Liver (tissue), 9 donors: ENCODE measurements around the gene ZNF326. TPM values are rescaled to one million over a fixed set of nuclear protein-coding genes. Genes with fewer than 3 reads are reported as not detected.

ENCODE experiments used
- DNase-seq: peaks from one replicate; pipeline ENCODE4 v3.0.0-alpha.2; 2017; ENCODE audit warnings: low spot score
- H3K27ac ChIP-seq, 2 donors: one replicate each; pipeline ENCODE4 v1.7.0; 2013; ENCODE audit warnings: inconsistent platforms in 2 of 2, low read length in 2 of 2, control low read depth in 1 of 2, low read depth in 1 of 2, mild to moderate bottlenecking in 1 of 2
- H3K27me3 ChIP-seq, 4 donors: one replicate each; pipeline versions ENCODE4 v1.6.1 to v1.7.0; 2013; ENCODE audit warnings: low read length in 3 of 4, inconsistent platforms in 1 of 4, mild to moderate bottlenecking in 1 of 4, moderate library complexity in 1 of 4; ENCODE audit not compliant: control insufficient read depth in 4 of 4, insufficient read depth in 4 of 4
- H3K36me3 ChIP-seq, 4 donors: one replicate each; pipeline versions ENCODE4 v1.6.1 to v1.7.0; 2013; ENCODE audit warnings: low read length in 3 of 4, mild to moderate bottlenecking in 3 of 4, low read depth in 1 of 4, moderate library complexity in 1 of 4; ENCODE audit not compliant: control insufficient read depth in 4 of 4, insufficient read depth in 3 of 4
- H3K4me1 ChIP-seq, 4 donors: one replicate each; pipeline versions ENCODE4 v1.6.1 to v1.7.0; 2013; ENCODE audit warnings: low read length in 3 of 4, mild to moderate bottlenecking in 3 of 4, moderate library complexity in 1 of 4; ENCODE audit not compliant: control insufficient read depth in 4 of 4, insufficient read depth in 4 of 4
- H3K4me3 ChIP-seq, 3 donors: one replicate each; pipeline versions ENCODE4 v1.6.1 to v1.7.0; 2013; ENCODE audit warnings: low read length in 3 of 3, control low read depth in 1 of 3, low read depth in 1 of 3, mild to moderate bottlenecking in 1 of 3
- H3K9ac ChIP-seq, 2 donors: one replicate each; pipeline ENCODE4 v1.7.0; 2013; ENCODE audit warnings: low read length in 2 of 2, mild to moderate bottlenecking in 2 of 2, moderate library complexity in 2 of 2, control low read depth in 1 of 2, low read depth in 1 of 2
- H3K9me3 ChIP-seq, 4 donors: one replicate each; pipeline versions ENCODE4 v1.6.1 to v1.7.0; 2013; ENCODE audit warnings: low read length in 3 of 4; ENCODE audit not compliant: control insufficient read depth in 4 of 4
- CTCF ChIP-seq: fragments of 150-350 bp; IDR thresholded peaks from 2 replicates; pipeline ENCODE4 v1.5.1; 2017; ENCODE audit warnings: improper control_type of control experiment, low read depth, low read length; ENCODE audit not compliant: missing input control
- EGR1 ChIP-seq, 2 donors: IDR thresholded peaks; 2 replicates each; pipeline ENCODE4 v1.6.1; 2016 to 2018; ENCODE audit warnings: antibody characterized with exemption in 2 of 2, low read depth in 2 of 2
- FOXA1 ChIP-seq: IDR thresholded peaks from 2 replicates; pipeline ENCODE4 v1.6.1; 2016; ENCODE audit warnings: antibody characterized with exemption
- FOXA2 ChIP-seq: IDR thresholded peaks from 2 replicates; pipeline ENCODE4 v1.6.1; 2016; ENCODE audit warnings: antibody characterized with exemption
- GABPA ChIP-seq, 2 donors: IDR thresholded peaks in 1 of 2; conservative IDR thresholded peaks in 1 of 2; 2 replicates each; pipeline ENCODE4 v1.6.1; 2016; ENCODE audit warnings: antibody characterized with exemption in 2 of 2, mild to moderate bottlenecking in 1 of 2, moderate library complexity in 1 of 2
- HNF4A ChIP-seq, 2 donors: conservative IDR thresholded peaks; 2 replicates each; pipeline ENCODE4 v1.6.1; 2016; ENCODE audit warnings: antibody characterized with exemption in 2 of 2, mild to moderate bottlenecking in 2 of 2
- HNF4G ChIP-seq: IDR thresholded peaks from 2 replicates; pipeline ENCODE4 v1.6.1; 2016; ENCODE audit warnings: antibody characterized with exemption
- JUND ChIP-seq, 2 donors: IDR thresholded peaks; 2 replicates each; pipeline ENCODE4 v1.6.1; 2016; ENCODE audit warnings: antibody characterized with exemption in 2 of 2
- NR2F2 ChIP-seq: IDR thresholded peaks from 2 replicates; pipeline ENCODE4 v1.6.1; 2016; ENCODE audit warnings: antibody characterized with exemption
- RAD21 ChIP-seq, 2 donors: IDR thresholded peaks; 2 replicates each; pipeline ENCODE4 v1.6.1; 2016; ENCODE audit warnings: antibody characterized with exemption in 2 of 2, mild to moderate bottlenecking in 2 of 2
- REST ChIP-seq: IDR thresholded peaks from 2 replicates; pipeline ENCODE4 v1.6.1; 2016; ENCODE audit warnings: antibody characterized with exemption, mild to moderate bottlenecking
- RXRA ChIP-seq, 2 donors: IDR thresholded peaks; 2 replicates each; pipeline ENCODE4 v1.6.1; 2017 to 2018; ENCODE audit warnings: antibody characterized with exemption in 2 of 2, mild to moderate bottlenecking in 1 of 2
- SP1 ChIP-seq: IDR thresholded peaks from 2 replicates; pipeline ENCODE4 v1.6.1; 2018; ENCODE audit warnings: antibody characterized with exemption, mild to moderate bottlenecking
- TAF1 ChIP-seq: conservative IDR thresholded peaks from 2 replicates; pipeline ENCODE4 v1.6.1; 2016; ENCODE audit warnings: antibody characterized with exemption, mild to moderate bottlenecking
- YY1 ChIP-seq: IDR thresholded peaks from 2 replicates; pipeline ENCODE4 v1.6.1; 2016; ENCODE audit warnings: antibody characterized with exemption, mild to moderate bottlenecking
- ZBTB33 ChIP-seq: IDR thresholded peaks from 2 replicates; pipeline ENCODE4 v1.6.1; 2016; ENCODE audit warnings: antibody characterized with exemption
- WGBS: extraction: QIAGEN DNeasy Blood & Tissue Kit; methylation state at CpG from one replicate; pipeline ENCODE4 v1.1.7; 2013; 5-methylcytosine and 5-hydroxymethylcytosine counted together
- polyA plus RNA-seq, 2 donors: library from polyadenylated mRNA; stranded (reverse) in 1 of 2; unstranded in 1 of 2; fragments of 200-250 nt in 1 of 2; fragments of >200 nt in 1 of 2; fragmentation: Nextera tagmentation in 1 of 2; extraction: Ambion mirVana in 1 of 2; gene quantifications; one replicate each; pipeline versions ENCODE4 v1.2.1 to v1.2.3, GENCODE V29; 2013 to 2015
- total RNA-seq, 2 donors: library from RNA; depleted of rRNA; stranded (reverse); fragments of >200 nt; gene quantifications; one replicate each; pipeline ENCODE4 v1.2.3, GENCODE V29; 2014
- TF ChIP-seq, protein P1 (sequence below): IDR thresholded peaks from 2 replicates; pipeline ENCODE4 v1.6.1; 2016; ENCODE audit warnings: antibody characterized with exemption
- TF ChIP-seq, protein P2 (sequence below): IDR thresholded peaks from 2 replicates; pipeline ENCODE4 v1.6.1; 2016; ENCODE audit warnings: antibody characterized with exemption
- donor health status: healthy.
- donor health status: healthy.
- donor health status: healthy.
- donor health status: healthy.
- donor health status: healthy.

ZNF326 gene
- total and polyA plus RNA-seq, 4 donors = 6.5 to 14.6 (median 10.9) TPM

DNA sequence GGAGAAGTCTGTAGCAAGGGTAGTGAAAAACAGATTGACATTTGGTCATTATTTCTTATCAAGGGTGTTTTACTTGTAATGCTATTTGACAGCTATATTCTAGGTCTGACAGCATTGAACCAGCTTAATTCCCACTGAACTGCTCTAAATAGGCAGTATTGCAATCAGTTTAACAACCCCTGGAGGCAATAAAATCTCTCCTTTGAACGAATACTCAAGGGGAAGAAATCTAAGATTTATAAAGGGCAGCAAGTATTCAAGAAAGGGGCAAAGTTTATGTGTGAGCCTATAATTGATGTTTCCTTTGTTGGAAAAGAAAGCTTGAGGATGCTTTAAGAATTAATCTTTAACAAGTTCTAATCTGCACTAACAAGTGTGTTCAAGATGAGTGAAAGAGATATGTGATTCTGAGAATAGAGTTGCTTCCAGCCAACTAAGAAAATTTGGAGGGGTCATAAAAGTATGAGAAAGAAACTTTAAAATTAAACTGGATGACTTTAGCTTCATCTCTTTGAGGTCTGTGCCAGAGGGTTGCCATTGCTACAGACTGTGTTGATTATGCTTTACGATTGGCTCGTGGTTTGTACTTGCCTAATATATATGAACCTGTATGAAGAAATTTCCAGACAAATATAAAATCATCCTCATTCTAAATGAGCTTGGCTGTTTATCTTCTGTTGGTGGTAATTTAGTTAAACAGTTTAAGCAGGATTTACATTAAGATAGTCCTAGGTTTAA lies 72.5 kb downstream of the ZNF326 start:
- Histone ChIP-seq H3K36me3 (no peaks in the 10 kb centered on the region), H3K9ac (no peak overlapping the region), H3K4me3 (no peak overlapping the region), H3K9me3 (peaks cover 0 to 3% (median 0%) of the 10 kb centered on the region in 4 donors), H3K27ac (no peak overlapping the region), H3K4me1 (no peaks in the 10 kb centered on the region), H3K27me3 (no peaks in the 10 kb centered on the region)
- no peak for TF ChIP-seq YY1
- TF ChIP-seq TAF1 = no peak
- no peak for TF ChIP-seq RAD21 (IDR thresholded peaks at IDR 0.05)
- no peak for TF ChIP-seq RXRA (IDR thresholded peaks at IDR 0.05)
- TF ChIP-seq, protein P1, sequence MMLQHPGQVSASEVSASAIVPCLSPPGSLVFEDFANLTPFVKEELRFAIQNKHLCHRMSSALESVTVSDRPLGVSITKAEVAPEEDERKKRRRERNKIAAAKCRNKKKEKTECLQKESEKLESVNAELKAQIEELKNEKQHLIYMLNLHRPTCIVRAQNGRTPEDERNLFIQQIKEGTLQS = no peak
- TF ChIP-seq, protein P2, sequence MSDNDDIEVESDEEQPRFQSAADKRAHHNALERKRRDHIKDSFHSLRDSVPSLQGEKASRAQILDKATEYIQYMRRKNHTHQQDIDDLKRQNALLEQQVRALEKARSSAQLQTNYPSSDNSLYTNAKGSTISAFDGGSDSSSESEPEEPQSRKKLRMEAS = no peak
- TF ChIP-seq HNF4A (conservative IDR thresholded peaks at IDR 0.05) = no peak
- TF ChIP-seq NR2F2 = no peak
- no peak for TF ChIP-seq ZBTB33
- TF ChIP-seq GABPA (IDR thresholded peaks at IDR 0.05 in 1 of 2, conservative IDR thresholded peaks at IDR 0.05 in 1 of 2) = no peak
- TF ChIP-seq FOXA2 = no peak
- no peak for TF ChIP-seq HNF4G
- no peak for TF ChIP-seq EGR1 (IDR thresholded peaks at IDR 0.05; ENCODE audit: low read depth in 2 of 2)
- TF ChIP-seq FOXA1 = no peak
- no peak for TF ChIP-seq CTCF
- no peak for TF ChIP-seq JUND (IDR thresholded peaks at IDR 0.05)
- TF ChIP-seq REST = no peak
- TF ChIP-seq SP1 = no peak
- no peak for DNase-seq
- 69% methylated on average over 3 of the region's 3 CpGs for WGBS
